ENCODE data around the gene CCT2. TPM values are rescaled to one million over a fixed set of nuclear protein-coding genes. Genes with fewer than 3 reads are reported as not detected.

The CCT2 gene
- total and polyA plus RNA-seq, 2 donors (not counting 1 experiment from before 2014, with no cell fraction given), result 174 to 178 TPM

- peaks cover 23% of the 10 kb centered on the region for H3K36me3 ChIP-seq (ENCODE audit: control insufficient read depth, insufficient read depth, low read length)
- no peaks in the 10 kb centered on the region for H3K4me1 ChIP-seq (ENCODE audit: control insufficient read depth, extremely low read depth, insufficient read depth, low read length)
- no peak overlapping the region for H3K27ac ChIP-seq (ENCODE audit: insufficient read depth, low read length)
- H3K27me3 ChIP-seq (ENCODE audit: control insufficient read depth, insufficient read depth, low read length), result no peaks in the 10 kb centered on the region
- no peak for DNase-seq (ENCODE audit: low read depth in 2 of 2)
- no peaks in the 10 kb centered on the region for H3K9me3 ChIP-seq (ENCODE audit: control insufficient read depth, insufficient read depth, low read depth, low read length)
- H3K4me2 ChIP-seq (ENCODE audit: extremely low read depth, insufficient read depth, low read length), result no peak overlapping the region
- no peaks in the 10 kb centered on the region for H4K20me1 ChIP-seq (ENCODE audit: control insufficient read depth, extremely low read depth, insufficient read depth, low read length)
- no peak overlapping the region for H3K9ac ChIP-seq (ENCODE audit: insufficient read depth, low read length)
- H2AFZ ChIP-seq (ENCODE audit: low read length), result no peak overlapping the region
- H3K4me3 ChIP-seq (replicated peaks in 1 of 4; ENCODE audit: control extremely low read depth in 1 of 4, insufficient read depth in 1 of 4, low read depth in 3 of 4, low read length in 4 of 4), result no peak overlapping the region
- TF ChIP-seq EZH2 (IDR thresholded peaks at IDR 0.05; ENCODE audit: low read length, missing control alignments) (no peak), CTCF (conservative IDR thresholded peaks at IDR 0.05 in 1 of 2, IDR thresholded peaks at IDR 0.05 in 1 of 2; ENCODE audit: low read depth in 1 of 2, low read length in 2 of 2) (no peak)
- peaks cover 13% of the 10 kb centered on the region for H3K79me2 ChIP-seq (ENCODE audit: control insufficient read depth, insufficient read depth, low read length)
Observed at GRCh38 chr12:69589082-69589481, 3.8 kb downstream of the CCT2 start.

DNA sequence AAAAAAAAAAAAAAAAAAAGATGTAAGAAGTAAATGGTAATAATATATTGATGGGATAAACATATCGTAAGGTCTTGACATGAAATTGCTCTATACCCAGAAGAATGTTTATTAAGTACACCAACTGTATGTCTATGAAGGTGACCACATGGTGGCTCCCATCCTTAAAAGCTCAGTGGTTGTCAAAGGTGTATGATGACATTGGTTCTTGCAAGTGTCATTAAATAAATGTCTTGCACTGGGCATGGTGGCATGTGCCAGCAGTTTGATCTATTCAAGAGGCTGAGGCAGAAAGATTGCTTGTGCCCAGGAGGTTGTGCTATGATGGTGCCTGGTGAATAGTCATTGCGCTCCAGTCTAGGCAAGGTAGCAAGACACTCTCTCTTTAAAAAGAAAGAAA is 10.4 kb downstream of the CCT2 start:
- Histone ChIP-seq H3K4me3 (replicated peaks in 1 of 4; ENCODE audit: control extremely low read depth in 1 of 4, insufficient read depth in 1 of 4, low read depth in 3 of 4, low read length in 4 of 4) (no peak overlapping the region), H3K27me3 (ENCODE audit: control insufficient read depth, insufficient read depth, low read length) (no peaks in the 10 kb centered on the region), H3K9ac (ENCODE audit: insufficient read depth, low read length) (no peak overlapping the region), H3K36me3 (ENCODE audit: control insufficient read depth, insufficient read depth, low read length) (peaks cover 20% of the 10 kb centered on the region), H3K27ac (ENCODE audit: insufficient read depth, low read length) (no peak overlapping the region), H3K4me1 (ENCODE audit: control insufficient read depth, extremely low read depth, insufficient read depth, low read length) (no peaks in the 10 kb centered on the region), H3K9me3 (ENCODE audit: control insufficient read depth, insufficient read depth, low read depth, low read length) (no peaks in the 10 kb centered on the region), H2AFZ (ENCODE audit: low read length) (no peak overlapping the region), H3K79me2 (ENCODE audit: control insufficient read depth, insufficient read depth, low read length) (no peaks in the 10 kb centered on the region), H3K4me2 (ENCODE audit: extremely low read depth, insufficient read depth, low read length) (no peak overlapping the region), H4K20me1 (ENCODE audit: control insufficient read depth, extremely low read depth, insufficient read depth, low read length) (no peaks in the 10 kb centered on the region)
- DNase-seq (ENCODE audit: low read depth in 2 of 2), result no peak
- no peak for TF ChIP-seq EZH2 (IDR thresholded peaks at IDR 0.05; ENCODE audit: low read length, missing control alignments)
- no peak for TF ChIP-seq CTCF (conservative IDR thresholded peaks at IDR 0.05 in 1 of 2, IDR thresholded peaks at IDR 0.05 in 1 of 2; ENCODE audit: low read depth in 1 of 2, low read length in 2 of 2)

- Histone ChIP-seq H3K36me3 (ENCODE audit: control insufficient read depth, insufficient read depth, low read length) (peaks cover 15% of the 10 kb centered on the region), H3K9me3 (ENCODE audit: control insufficient read depth, insufficient read depth, low read depth, low read length) (no peaks in the 10 kb centered on the region), H3K4me1 (ENCODE audit: control insufficient read depth, extremely low read depth, insufficient read depth, low read length) (no peaks in the 10 kb centered on the region), H3K4me2 (ENCODE audit: extremely low read depth, insufficient read depth, low read length) (no peak overlapping the region), H3K4me3 (replicated peaks in 1 of 4; ENCODE audit: control extremely low read depth in 1 of 4, insufficient read depth in 1 of 4, low read depth in 3 of 4, low read length in 4 of 4) (no peak overlapping the region), H4K20me1 (ENCODE audit: control insufficient read depth, extremely low read depth, insufficient read depth, low read length) (no peaks in the 10 kb centered on the region), H3K79me2 (ENCODE audit: control insufficient read depth, insufficient read depth, low read length) (no peaks in the 10 kb centered on the region), H3K27ac (ENCODE audit: insufficient read depth, low read length) (no peak overlapping the region), H3K27me3 (ENCODE audit: control insufficient read depth, insufficient read depth, low read length) (no peaks in the 10 kb centered on the region), H3K9ac (ENCODE audit: insufficient read depth, low read length) (no peak overlapping the region), H2AFZ (ENCODE audit: low read length) (no peak overlapping the region)
- no peak for DNase-seq (ENCODE audit: low read depth in 2 of 2)
- TF ChIP-seq CTCF (conservative IDR thresholded peaks at IDR 0.05 in 1 of 2, IDR thresholded peaks at IDR 0.05 in 1 of 2; ENCODE audit: low read depth in 1 of 2, low read length in 2 of 2), result no peak
- TF ChIP-seq EZH2 (IDR thresholded peaks at IDR 0.05; ENCODE audit: low read length, missing control alignments), result no peak
Observed at GRCh38 chr12:69598174-69598753, 13.0 kb downstream of the CCT2 start.
